PC-3 (cell line): ENCODE data around the gene RIPOR2. TPM values are rescaled to one million over a fixed set of nuclear protein-coding genes. Genes with fewer than 3 reads are reported as not detected.

ENCODE experiments used
- ATAC-seq: fragments of 200-7000 bp; cut with Tn5 transposase; 2 replicates; pipeline ENCODE4 v1.9.1; 2020; ENCODE audit warnings: mild to moderate bottlenecking, moderate library complexity
- BruUV-seq: library from RNA; stranded (reverse); fragments of 400-500 nt; replicated peaks from 2 replicates; lab custom pipeline; 2021; lab: Mats Ljungman, UMichigan
- CTCF ChIA-PET: fragments of 300-600 bp; sonication (Branson Sonifier 250); formaldehyde crosslinking; loops from one replicate; lab custom pipeline; 2022; ENCODE audit warnings: antibody characterized with exemption; lab: Charles Lee
- POLR2A ChIA-PET: fragments of 300-600 bp; sonication (Branson Sonifier 250); formaldehyde crosslinking; loops from one replicate; lab custom pipeline; 2022; ENCODE audit warnings: antibody characterized with exemption; ENCODE audit not compliant: unreplicated experiment; lab: Charles Lee
- DNase-seq: peaks from one replicate; pipeline ENCODE4 v3.0.0-alpha.2; 2015
- H2AFZ ChIP-seq: fragments of 300-600 bp; sonication (generic); 2 replicates; pipeline ENCODE4 v1.6.0; 2016; ENCODE audit warnings: antibody characterized with exemption, low read length
- H3F3A ChIP-seq: fragments of 300-600 bp; sonication (generic); one replicate; pipeline ENCODE4 v1.6.0; 2017; ENCODE audit warnings: antibody characterized with exemption, low read length, control low read depth, mild to moderate bottlenecking; ENCODE audit not compliant: unreplicated experiment
- H3K27ac ChIP-seq: fragments of 300-600 bp; sonication (generic); 2 replicates; pipeline ENCODE4 v1.5.1; 2016; ENCODE audit warnings: mild to moderate bottlenecking, low read length
- H3K27me3 ChIP-seq: fragments of 300-600 bp; sonication (generic); 2 replicates; pipeline ENCODE4 v1.6.1; 2016; ENCODE audit warnings: low read length, mixed read lengths
- H3K36me3 ChIP-seq: fragments of 300-600 bp; sonication (generic); 2 replicates; pipeline ENCODE4 v1.6.1; 2016; ENCODE audit warnings: low read depth, mixed run types, low read length, mixed read lengths
- H3K4me1 ChIP-seq: fragments of 300-600 bp; sonication (generic); 2 replicates; pipeline ENCODE4 v1.5.1; 2016; ENCODE audit warnings: low read length; ENCODE audit not compliant: insufficient read depth
- H3K4me2 ChIP-seq: fragments of 300-600 bp; sonication (generic); 2 replicates; pipeline ENCODE4 v1.6.0; 2016; ENCODE audit warnings: low read length
- H3K4me3 ChIP-seq: fragments of 300-600 bp; sonication (generic); 2 replicates; pipeline ENCODE4 v1.5.1; 2016; ENCODE audit warnings: mild to moderate bottlenecking, low read length, mixed read lengths
- H3K79me2 ChIP-seq: fragments of 300-600 bp; sonication (generic); 2 replicates; pipeline ENCODE4 v1.6.1; 2017; ENCODE audit warnings: low read length, mixed read lengths
- H3K9ac ChIP-seq: fragments of 300-600 bp; sonication (generic); 2 replicates; pipeline ENCODE4 v1.6.0; 2016; ENCODE audit warnings: mild to moderate bottlenecking, low read length
- H3K9me2 ChIP-seq: fragments of 300-600 bp; sonication (generic); replicated peaks from 2 replicates; pipeline ENCODE4 v1.6.1; 2016; ENCODE audit warnings: mixed run types, low read length, mixed read lengths
- H3K9me3 ChIP-seq: fragments of 300-600 bp; sonication (generic); 2 replicates; pipeline ENCODE4 v1.6.1; 2016; ENCODE audit warnings: low read length, mixed read lengths
- H4K20me1 ChIP-seq: fragments of 300-600 bp; sonication (generic); 2 replicates; pipeline ENCODE4 v1.6.1; 2016; ENCODE audit warnings: low read length, mixed read lengths
- EZH2 ChIP-seq: fragments of 300-600 bp; sonication (generic); IDR thresholded peaks from one replicate; pipeline ENCODE4 v1.6.1; 2017; ENCODE audit warnings: antibody characterized with exemption, mild to moderate bottlenecking, low read length; ENCODE audit not compliant: unreplicated experiment
- EZH2phosphoT487 ChIP-seq: fragments of 300-600 bp; sonication (generic); IDR thresholded peaks from 2 replicates; pipeline ENCODE4 v1.6.1; 2018; ENCODE audit warnings: mild to moderate bottlenecking, antibody characterized with exemption, low read length, borderline replicate concordance
- intact Hi-C: fragments of 100-400 bp; cut with micrococcal nuclease; formaldehyde crosslinking; loops from 2 replicates; pipeline ENCODE4 v1.9.0; 2023
- total RNA-seq: library from RNA; depleted of rRNA; stranded (reverse); fragments of >200 nt; gene quantifications from 2 replicates; pipeline ENCODE4 v1.2.3, GENCODE V29; 2014
- TF ChIP-seq, protein P1 (sequence below): fragments of 300-600 bp; sonication (generic); conservative IDR thresholded peaks from 2 replicates; pipeline ENCODE4 v1.5.1; 2017; ENCODE audit warnings: antibody characterized with exemption, low read depth, mild to moderate bottlenecking, low read length

RIPOR2 gene
- total RNA-seq, 1 experiment from 2014 or later: 0.44 TPM

DNA sequence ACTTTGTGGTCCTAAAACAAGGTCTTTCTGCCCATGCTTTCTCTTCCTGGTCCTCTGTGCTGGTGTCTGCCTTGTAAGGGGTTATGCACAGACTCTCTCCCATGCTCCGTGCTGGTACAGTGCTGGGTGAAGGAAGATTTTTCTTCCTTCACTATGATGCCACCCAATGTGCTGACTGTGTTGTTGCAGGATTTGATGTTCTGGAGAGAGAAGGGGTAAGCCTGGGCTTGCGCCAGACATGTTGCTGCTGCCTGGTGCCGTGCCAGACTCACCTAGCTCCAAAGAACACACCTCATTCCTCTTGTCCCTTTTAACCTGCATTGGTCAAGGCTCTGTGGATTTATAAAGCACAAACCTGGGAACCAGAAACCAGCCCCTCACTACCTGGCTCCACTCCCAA is 108.6 kb downstream of the RIPOR2 start:
- peaks cover 5% of the 10 kb centered on the region; the same call in 1 of the 2 replicates for H3K4me1 ChIP-seq
- POLR2A ChIA-PET: no interaction called here
- H3K9ac ChIP-seq: no peak overlapping the region
- ATAC-seq (no peak), DNase-seq (no peak)
- H3K27ac ChIP-seq: no peak overlapping the region
- H3K9me3 ChIP-seq: no peaks in the 10 kb centered on the region
- H4K20me1 ChIP-seq: no peaks in the 10 kb centered on the region
- BruUV-seq: no TSS peak
- H3K79me2 ChIP-seq: no peaks in the 10 kb centered on the region
- TF ChIP-seq EZH2 (no peak), EZH2phosphoT487 (no peak)
- TF ChIP-seq, protein P1, sequence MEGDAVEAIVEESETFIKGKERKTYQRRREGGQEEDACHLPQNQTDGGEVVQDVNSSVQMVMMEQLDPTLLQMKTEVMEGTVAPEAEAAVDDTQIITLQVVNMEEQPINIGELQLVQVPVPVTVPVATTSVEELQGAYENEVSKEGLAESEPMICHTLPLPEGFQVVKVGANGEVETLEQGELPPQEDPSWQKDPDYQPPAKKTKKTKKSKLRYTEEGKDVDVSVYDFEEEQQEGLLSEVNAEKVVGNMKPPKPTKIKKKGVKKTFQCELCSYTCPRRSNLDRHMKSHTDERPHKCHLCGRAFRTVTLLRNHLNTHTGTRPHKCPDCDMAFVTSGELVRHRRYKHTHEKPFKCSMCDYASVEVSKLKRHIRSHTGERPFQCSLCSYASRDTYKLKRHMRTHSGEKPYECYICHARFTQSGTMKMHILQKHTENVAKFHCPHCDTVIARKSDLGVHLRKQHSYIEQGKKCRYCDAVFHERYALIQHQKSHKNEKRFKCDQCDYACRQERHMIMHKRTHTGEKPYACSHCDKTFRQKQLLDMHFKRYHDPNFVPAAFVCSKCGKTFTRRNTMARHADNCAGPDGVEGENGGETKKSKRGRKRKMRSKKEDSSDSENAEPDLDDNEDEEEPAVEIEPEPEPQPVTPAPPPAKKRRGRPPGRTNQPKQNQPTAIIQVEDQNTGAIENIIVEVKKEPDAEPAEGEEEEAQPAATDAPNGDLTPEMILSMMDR: no peak
- H3K9me2 ChIP-seq: no peaks in the 10 kb centered on the region
- no peak overlapping the region for H3K4me2 ChIP-seq
- no peak overlapping the region for H3K4me3 ChIP-seq
- CTCF ChIA-PET: no interaction called here
- no peak overlapping the region for H2AFZ ChIP-seq
- H3F3A ChIP-seq: no peaks in the 10 kb centered on the region
- no peaks in the 10 kb centered on the region for H3K36me3 ChIP-seq
- intact Hi-C loops: no loop called here
- no peaks in the 10 kb centered on the region for H3K27me3 ChIP-seq

DNA sequence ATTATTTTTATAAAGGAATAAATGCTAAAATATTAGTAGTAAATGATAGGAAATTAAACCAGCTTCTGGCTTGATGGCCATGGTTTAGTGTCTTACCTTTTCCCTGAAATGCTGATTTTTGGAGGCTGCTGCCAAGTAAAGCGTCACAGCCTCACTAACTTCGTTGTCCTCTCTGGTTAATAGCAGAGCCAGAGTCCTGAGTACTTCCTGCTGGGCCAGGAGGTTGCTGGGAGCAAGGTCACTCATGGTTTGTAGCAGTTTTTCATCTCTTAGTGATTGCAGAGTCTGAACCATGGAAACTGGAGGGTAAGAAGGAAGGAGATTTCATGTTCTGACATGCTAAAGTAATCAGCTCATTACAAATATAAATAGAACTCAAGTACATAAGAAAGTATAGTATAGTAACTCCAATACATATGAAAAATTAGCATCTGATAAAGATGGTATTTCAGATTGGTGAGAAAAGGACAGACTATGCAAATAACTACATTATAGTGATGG is 110.6 kb downstream of the RIPOR2 start:
- TF ChIP-seq EZH2 (no peak), EZH2phosphoT487 (no peak)
- TF ChIP-seq, protein P1: no peak
- Histone ChIP-seq H3K4me2 (no peak overlapping the region), H3K9ac (no peak overlapping the region), H3K9me2 (no peaks in the 10 kb centered on the region), H3K79me2 (no peaks in the 10 kb centered on the region), H3F3A (no peaks in the 10 kb centered on the region), H3K9me3 (no peaks in the 10 kb centered on the region), H3K36me3 (no peaks in the 10 kb centered on the region), H3K4me3 (no peak overlapping the region), H4K20me1 (no peaks in the 10 kb centered on the region), H3K27ac (no peak overlapping the region), H3K4me1 (peaks cover 5% of the 10 kb centered on the region; the same call in 1 of the 2 replicates), H3K27me3 (no peaks in the 10 kb centered on the region), H2AFZ (no peak overlapping the region)
- CTCF ChIA-PET: no interaction called here
- intact Hi-C loops: no loop called here
- no TSS peak for BruUV-seq
- DNase-seq (no peak), ATAC-seq (no peak)
- POLR2A ChIA-PET: no interaction called here

DNA sequence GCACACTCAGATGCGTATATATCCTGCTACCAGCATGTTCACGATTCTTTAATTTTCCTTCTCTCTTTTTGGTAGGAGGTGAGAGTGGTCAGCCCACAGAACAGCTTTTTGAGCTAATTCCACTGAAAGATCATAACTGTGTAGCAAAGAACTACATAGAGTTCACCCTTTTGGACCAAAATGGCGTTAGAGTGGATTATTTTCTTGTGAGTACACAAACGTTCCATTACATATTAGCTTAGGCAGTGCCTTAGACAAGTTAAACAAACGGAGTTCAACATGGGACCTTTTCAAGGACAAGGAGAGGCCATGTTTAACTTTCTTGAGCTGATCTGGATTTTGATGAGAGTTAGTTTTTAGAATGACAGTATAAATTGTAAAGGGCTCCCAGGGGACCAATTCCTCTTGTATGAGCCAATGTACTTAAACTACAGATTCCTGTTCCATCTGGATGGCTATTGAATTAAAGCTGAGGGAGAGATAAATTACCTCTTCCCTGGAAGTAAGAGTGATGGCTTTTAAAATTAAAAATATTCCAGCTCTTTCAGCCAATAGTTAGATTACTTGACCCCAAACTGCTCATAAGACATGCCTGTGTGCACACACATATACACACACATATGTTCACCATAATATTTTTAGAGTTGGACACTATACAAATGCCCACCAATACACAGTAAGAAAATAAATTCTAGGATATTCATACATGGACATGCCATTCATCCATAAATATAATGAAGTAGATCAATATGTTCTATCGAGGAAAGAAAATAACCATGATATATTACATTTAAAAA is 111.4 kb downstream of the RIPOR2 start:
- H3K79me2 ChIP-seq: no peaks in the 10 kb centered on the region
- H3K36me3 ChIP-seq: no peaks in the 10 kb centered on the region
- ChIA-PET CTCF (no interaction called here), POLR2A (no interaction called here)
- intact Hi-C loops: no loop called here
- H4K20me1 ChIP-seq: no peaks in the 10 kb centered on the region
- no peak overlapping the region for H2AFZ ChIP-seq
- no peaks in the 10 kb centered on the region for H3K9me3 ChIP-seq
- H3K9me2 ChIP-seq: no peaks in the 10 kb centered on the region
- no peak overlapping the region for H3K4me3 ChIP-seq
- no peak for ATAC-seq
- H3K9ac ChIP-seq: no peak overlapping the region
- H3F3A ChIP-seq: no peaks in the 10 kb centered on the region
- no peak overlapping the region for H3K27ac ChIP-seq
- no TSS peak for BruUV-seq
- TF ChIP-seq EZH2 (no peak), EZH2phosphoT487 (no peak)
- TF ChIP-seq, protein P1: no peak
- H3K27me3 ChIP-seq: no peaks in the 10 kb centered on the region
- peaks cover 5% of the 10 kb centered on the region; the same call in 1 of the 2 replicates for H3K4me1 ChIP-seq
- no peak overlapping the region for H3K4me2 ChIP-seq
- DNase-seq: no peak
